ENCODE measurements around the gene PAM16.

GRCh38 chr16:4386951-4387565 is 35.9 kb upstream of the PAM16 start:
- TF ChIP-seq CTCF (IDR thresholded peaks at IDR 0.05) (no peak), POLR2A (IDR thresholded peaks at IDR 0.05) (no peak)

Data from lower leg skin (tissue), 3 donors.